Chondrocyte (in vitro differentiated cells): ENCODE data around the gene PCBP4. TPM values are rescaled to one million over a fixed set of nuclear protein-coding genes. Genes with fewer than 3 reads are reported as not detected.
"Not testable (repeated sequence)": the region's sequence is repeated elsewhere in the genome, so short reads cannot be mapped to it uniquely, and the experiment has no call there.

ENCODE experiments used
- DNase-seq: peaks from one replicate; pipeline ENCODE4 v3.0.0; 2021; ENCODE audit warnings: mixed read lengths, low spot score
- H3K27ac Mint-ChIP-seq: one replicate; pipeline ENCODE4 v1.8.0; 2021; ENCODE audit warnings: mild to moderate bottlenecking, moderate library complexity, mixed read lengths; ENCODE audit not compliant: unreplicated experiment
- H3K27me3 Mint-ChIP-seq: 2 replicates; pipeline ENCODE4 v1.8.0; 2021; ENCODE audit warnings: low read depth, mixed read lengths
- H3K36me3 Mint-ChIP-seq: 2 replicates; pipeline ENCODE4 v1.8.0; 2021; ENCODE audit warnings: low read depth, mixed read lengths
- H3K4me1 Mint-ChIP-seq: 2 replicates; pipeline ENCODE4 v1.8.0; 2021; ENCODE audit warnings: low read depth, mild to moderate bottlenecking, mixed read lengths
- H3K4me3 Mint-ChIP-seq: one replicate; pipeline ENCODE4 v1.8.0; 2021; ENCODE audit warnings: mild to moderate bottlenecking, moderate library complexity, mixed read lengths; ENCODE audit not compliant: unreplicated experiment
- H3K9me3 Mint-ChIP-seq: 2 replicates; pipeline ENCODE4 v1.8.0; 2021; ENCODE audit warnings: low read depth, mixed read lengths
- total RNA-seq: library from RNA; stranded (reverse); gene quantifications from 3 replicates; pipeline ENCODE4 v1.2.1, GENCODE V29; 2021
- TF ChIP-seq, protein P1 (sequence below): fragments of 200-600 bp; sonication (generic); IDR thresholded peaks from 2 replicates; pipeline ENCODE4 v1.5.0; 2021; ENCODE audit warnings: antibody characterized with exemption, mild to moderate bottlenecking, moderate library complexity

Gene PCBP4
- total RNA-seq, 1 donor from 2014 or later: 63.8 TPM

DNA sequence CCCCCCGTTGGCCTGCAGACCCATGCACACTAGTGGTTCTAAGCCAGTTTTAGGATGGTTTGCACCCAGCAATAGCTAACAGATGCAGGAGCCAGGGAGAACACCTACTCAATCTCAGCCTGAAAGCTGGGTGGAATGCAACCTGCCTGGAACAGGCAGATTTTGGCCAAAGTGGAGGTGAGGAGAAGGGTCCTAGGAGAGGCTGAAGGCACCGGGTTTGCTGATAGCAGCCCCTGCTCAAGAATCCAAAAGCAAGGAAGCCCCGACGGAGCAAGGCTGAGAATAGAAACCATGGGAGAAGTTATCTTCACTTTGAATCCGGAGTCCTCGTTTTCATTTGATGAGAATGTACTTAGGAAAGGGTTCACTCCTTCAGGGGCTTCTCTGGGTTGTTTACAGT lies 35.5 kb downstream of the PCBP4 start:
- Mint-ChIP-seq H3K9me3 (no peaks in the 10 kb centered on the region), H3K27ac (no peak overlapping the region), H3K4me3 (no peak overlapping the region), H3K27me3 (no peaks in the 10 kb centered on the region), H3K36me3 (peaks cover 20% of the 10 kb centered on the region), H3K4me1 (no peaks in the 10 kb centered on the region)
- TF ChIP-seq, protein P1, sequence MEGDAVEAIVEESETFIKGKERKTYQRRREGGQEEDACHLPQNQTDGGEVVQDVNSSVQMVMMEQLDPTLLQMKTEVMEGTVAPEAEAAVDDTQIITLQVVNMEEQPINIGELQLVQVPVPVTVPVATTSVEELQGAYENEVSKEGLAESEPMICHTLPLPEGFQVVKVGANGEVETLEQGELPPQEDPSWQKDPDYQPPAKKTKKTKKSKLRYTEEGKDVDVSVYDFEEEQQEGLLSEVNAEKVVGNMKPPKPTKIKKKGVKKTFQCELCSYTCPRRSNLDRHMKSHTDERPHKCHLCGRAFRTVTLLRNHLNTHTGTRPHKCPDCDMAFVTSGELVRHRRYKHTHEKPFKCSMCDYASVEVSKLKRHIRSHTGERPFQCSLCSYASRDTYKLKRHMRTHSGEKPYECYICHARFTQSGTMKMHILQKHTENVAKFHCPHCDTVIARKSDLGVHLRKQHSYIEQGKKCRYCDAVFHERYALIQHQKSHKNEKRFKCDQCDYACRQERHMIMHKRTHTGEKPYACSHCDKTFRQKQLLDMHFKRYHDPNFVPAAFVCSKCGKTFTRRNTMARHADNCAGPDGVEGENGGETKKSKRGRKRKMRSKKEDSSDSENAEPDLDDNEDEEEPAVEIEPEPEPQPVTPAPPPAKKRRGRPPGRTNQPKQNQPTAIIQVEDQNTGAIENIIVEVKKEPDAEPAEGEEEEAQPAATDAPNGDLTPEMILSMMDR: no peak
- DNase-seq: no peak

DNA sequence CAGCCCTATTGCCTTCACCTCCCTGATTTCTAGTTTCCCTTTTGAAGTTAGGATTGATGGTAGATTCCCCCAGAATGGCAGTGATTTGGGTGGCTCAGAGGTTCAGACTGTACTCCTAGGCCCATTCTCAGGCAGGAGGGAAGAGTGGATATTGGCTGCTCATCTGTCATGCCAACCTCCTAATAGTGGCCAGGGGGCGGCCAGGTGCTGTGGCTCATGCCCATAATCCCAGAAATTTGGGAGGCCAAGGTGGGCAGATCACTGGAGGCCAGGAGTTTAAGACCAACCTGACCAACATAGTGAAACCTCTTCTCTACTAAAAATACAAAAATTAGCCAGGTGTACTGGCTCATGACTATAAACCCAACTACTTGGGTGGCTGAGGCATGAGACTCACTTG lies 36.8 kb downstream of the PCBP4 start:
- H3K27me3 Mint-ChIP-seq: no peaks in the 10 kb centered on the region
- no peak overlapping the region for H3K4me3 Mint-ChIP-seq
- H3K27ac Mint-ChIP-seq: no peak overlapping the region
- peaks cover 15% of the 10 kb centered on the region for H3K36me3 Mint-ChIP-seq
- no peak for DNase-seq
- no peaks in the 10 kb centered on the region for H3K9me3 Mint-ChIP-seq
- no peaks in the 10 kb centered on the region for H3K4me1 Mint-ChIP-seq
- TF ChIP-seq, protein P1: no peak

DNA sequence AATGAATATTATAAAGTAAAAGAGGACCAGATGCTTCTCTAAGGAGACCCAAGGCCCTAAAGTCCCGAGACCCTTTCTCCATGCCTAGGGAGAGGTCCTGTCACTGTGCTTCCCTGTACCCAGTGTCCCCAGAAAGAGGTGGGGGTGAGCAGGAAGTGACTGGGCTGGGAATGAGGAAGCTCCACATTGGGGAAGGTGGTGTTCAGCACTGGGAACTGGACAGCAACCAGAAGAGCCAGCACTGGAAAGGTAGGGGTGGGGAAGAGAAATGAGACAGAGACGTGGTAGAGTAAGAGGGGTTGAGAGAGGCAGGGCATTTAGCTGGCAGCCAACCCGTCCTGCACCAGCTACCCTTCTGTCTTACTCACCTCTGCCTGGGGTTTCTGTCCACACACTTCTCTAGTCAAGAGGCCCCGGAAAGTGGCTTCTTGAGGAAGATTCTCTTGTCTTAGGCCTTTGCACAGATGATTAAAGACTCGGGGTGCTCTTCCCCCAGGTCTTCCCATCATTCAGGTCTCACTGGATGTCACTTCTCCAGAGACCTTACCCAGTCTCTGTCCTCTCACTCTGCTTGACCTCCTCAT lies 37.7 kb downstream of the PCBP4 start:
- DNase-seq: no peak
- Mint-ChIP-seq H3K27me3 (no peaks in the 10 kb centered on the region), H3K9me3 (no peaks in the 10 kb centered on the region), H3K27ac (no peak overlapping the region), H3K4me3 (no peak overlapping the region), H3K36me3 (peaks cover 10% of the 10 kb centered on the region), H3K4me1 (no peaks in the 10 kb centered on the region)
- TF ChIP-seq, protein P1: no peak

DNA sequence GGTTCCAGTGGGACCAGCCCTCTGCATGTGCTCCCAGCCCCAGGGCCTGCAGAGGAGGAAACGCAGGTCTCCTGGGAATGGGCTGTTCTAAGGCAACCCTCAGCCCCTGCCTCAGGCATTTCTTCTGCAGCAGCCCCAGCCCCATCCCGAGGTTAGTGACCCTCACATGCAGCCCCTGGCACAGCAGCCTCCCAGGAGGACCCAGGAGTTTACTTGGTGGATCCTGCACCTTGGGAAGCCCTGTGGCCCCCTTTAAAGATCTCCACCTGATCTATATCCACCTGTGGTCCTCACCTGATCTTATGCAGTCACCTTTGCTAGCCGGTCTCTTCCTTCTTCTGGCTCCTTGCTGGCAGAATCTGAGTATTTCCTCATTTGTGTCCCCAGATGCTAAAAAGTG lies 38.3 kb downstream of the PCBP4 start:
- not testable (repeated sequence) for H3K9me3 Mint-ChIP-seq, H3K27me3 Mint-ChIP-seq, H3K27ac Mint-ChIP-seq, H3K4me1 Mint-ChIP-seq, DNase-seq, H3K36me3 Mint-ChIP-seq, H3K4me3 Mint-ChIP-seq

DNA sequence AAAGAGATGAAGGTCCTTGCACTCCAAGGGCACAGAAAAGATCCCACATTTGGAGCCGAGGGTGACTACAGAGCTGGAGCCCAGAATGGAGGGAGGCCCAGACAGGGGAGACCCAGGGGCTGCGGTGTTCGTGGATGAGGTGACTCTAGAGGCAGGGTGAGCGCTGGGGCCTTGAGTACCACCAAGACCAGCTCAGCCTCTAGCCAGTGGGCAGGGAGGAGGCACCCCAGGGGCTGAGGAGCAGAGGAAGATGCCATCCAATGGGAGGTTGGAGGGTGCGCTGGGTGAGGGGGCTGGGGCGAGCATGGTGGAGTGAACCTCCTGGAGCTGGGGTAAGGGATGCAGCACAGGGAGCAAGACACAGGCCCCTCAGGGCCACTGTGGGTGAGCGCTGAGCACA lies 38.8 kb downstream of the PCBP4 start:
- no peak for DNase-seq
- Mint-ChIP-seq H3K36me3 (peaks cover 5% of the 10 kb centered on the region), H3K27ac (no peak overlapping the region), H3K4me1 (no peaks in the 10 kb centered on the region), H3K4me3 (no peak overlapping the region), H3K9me3 (no peaks in the 10 kb centered on the region), H3K27me3 (no peaks in the 10 kb centered on the region)
- TF ChIP-seq, protein P1: no peak
